ENCODE results near the gene MYO6. TPM values are rescaled to one million over a fixed set of nuclear protein-coding genes. Genes with fewer than 3 reads are reported as not detected.

Gene MYO6
- total and polyA plus RNA-seq, 4 donors: 15.6 to 100 (median 51.7) TPM

GRCh38 chr6:75848274-75848673 lies 99.2 kb downstream of the MYO6 start:
- 90 to 96% methylated on average over 4 of the region's 4 CpGs for WGBS, 2 donors
- Histone ChIP-seq H3K36me3 (ENCODE audit: control insufficient read depth in 4 of 4, insufficient read depth in 4 of 4, low read length in 4 of 4) (no peaks in the 10 kb centered on the region), H3K27ac (ENCODE audit: low read depth in 1 of 2, low read length in 1 of 2) (no peak overlapping the region), H3K4me1 (ENCODE audit: control insufficient read depth in 5 of 5, insufficient read depth in 5 of 5, low read length in 5 of 5) (peaks cover 0 to 12% (median 2%) of the 10 kb centered on the region in 5 donors), H3K27me3 (ENCODE audit: control insufficient read depth in 3 of 3, insufficient read depth in 3 of 3, low read length in 2 of 3) (no peaks in the 10 kb centered on the region), H3K9me3 (ENCODE audit: control insufficient read depth in 4 of 4, insufficient read depth in 3 of 4, low read length in 3 of 4) (no peaks in the 10 kb centered on the region), H3K9ac (ENCODE audit: insufficient read depth in 1 of 2, low read length in 2 of 2) (no peak overlapping the region), H3K4me3 (no peak overlapping the region)
- no peak for DNase-seq
- TF ChIP-seq CTCF (IDR thresholded peaks at IDR 0.05; ENCODE audit: control extremely low read depth, extremely low read depth): no peak
- no peak for ATAC-seq (ENCODE audit: insufficient read depth, low FRiP score)

- peaks cover 0 to 12% (median 2%) of the 10 kb centered on the region in 5 donors for H3K4me1 ChIP-seq (ENCODE audit: control insufficient read depth in 5 of 5, insufficient read depth in 5 of 5, low read length in 5 of 5)
- H3K4me3 ChIP-seq: no peak overlapping the region
- DNase-seq: peak in 2 of 3 donors; percentile 13 to 35
- peak overlapping the region in 1 of 2 donors; percentile 37 for H3K27ac ChIP-seq (ENCODE audit: low read depth in 1 of 2, low read length in 1 of 2)
- no peaks in the 10 kb centered on the region for H3K36me3 ChIP-seq (ENCODE audit: control insufficient read depth in 4 of 4, insufficient read depth in 4 of 4, low read length in 4 of 4)
- WGBS, 2 donors: 43 to 75% methylated on average over 9 of the region's 9 CpGs
- ATAC-seq (ENCODE audit: insufficient read depth, low FRiP score): no peak
- TF ChIP-seq CTCF (IDR thresholded peaks at IDR 0.05; ENCODE audit: control extremely low read depth, extremely low read depth): no peak
- H3K27me3 ChIP-seq (ENCODE audit: control insufficient read depth in 3 of 3, insufficient read depth in 3 of 3, low read length in 2 of 3): no peaks in the 10 kb centered on the region
- no peaks in the 10 kb centered on the region for H3K9me3 ChIP-seq (ENCODE audit: control insufficient read depth in 4 of 4, insufficient read depth in 3 of 4, low read length in 3 of 4)
- H3K9ac ChIP-seq (ENCODE audit: insufficient read depth in 1 of 2, low read length in 2 of 2): no peak overlapping the region
Observed at GRCh38 chr6:75849329-75850025, 100.4 kb downstream of the MYO6 start.

GRCh38 chr6:75850026-75850833 lies 101.2 kb downstream of the MYO6 start:
- Histone ChIP-seq H3K9ac (ENCODE audit: insufficient read depth in 1 of 2, low read length in 2 of 2) (no peak overlapping the region), H3K9me3 (ENCODE audit: control insufficient read depth in 4 of 4, insufficient read depth in 3 of 4, low read length in 3 of 4) (no peaks in the 10 kb centered on the region), H3K27me3 (ENCODE audit: control insufficient read depth in 3 of 3, insufficient read depth in 3 of 3, low read length in 2 of 3) (no peaks in the 10 kb centered on the region), H3K36me3 (ENCODE audit: control insufficient read depth in 4 of 4, insufficient read depth in 4 of 4, low read length in 4 of 4) (no peaks in the 10 kb centered on the region), H3K4me1 (ENCODE audit: control insufficient read depth in 5 of 5, insufficient read depth in 5 of 5, low read length in 5 of 5) (peaks cover 0 to 12% (median 2%) of the 10 kb centered on the region in 5 donors), H3K27ac (ENCODE audit: low read depth in 1 of 2, low read length in 1 of 2) (peak overlapping the region in 1 of 2 donors; percentile 67), H3K4me3 (no peak overlapping the region)
- DNase-seq (no peak), ATAC-seq (ENCODE audit: insufficient read depth, low FRiP score) (no peak)
- WGBS, 2 donors: 54 to 65% methylated on average over 7 of the region's 7 CpGs
- no peak for TF ChIP-seq CTCF (IDR thresholded peaks at IDR 0.05; ENCODE audit: control extremely low read depth, extremely low read depth)
